ENCODE data around the gene NUP58.
"Not testable (repeated sequence)": the region's sequence is repeated elsewhere in the genome, so short reads cannot be mapped to it uniquely, and the experiment has no call there.

The NUP58 gene

DNA sequence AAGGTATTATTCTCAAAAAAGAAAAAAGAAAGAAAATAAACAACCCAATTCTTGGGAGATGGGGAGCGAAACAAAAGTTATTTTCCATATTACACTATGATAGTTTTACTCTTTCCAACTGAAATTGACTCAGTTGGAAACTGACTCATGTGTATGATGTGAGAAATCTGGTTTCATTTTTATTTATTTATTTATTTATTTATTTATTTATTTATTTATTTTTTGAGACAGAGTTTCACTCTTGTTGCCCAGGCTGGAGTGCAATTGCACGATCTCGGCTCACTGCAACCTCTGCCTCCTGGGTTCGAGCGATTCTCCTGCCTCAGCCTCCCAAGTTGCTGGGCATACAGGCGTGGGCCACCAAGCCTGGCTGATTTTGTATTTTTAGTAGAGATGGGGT, 59.0 kb downstream of the NUP58 start:
- not testable (repeated sequence) for DNase-seq; H2BK120ac ChIP-seq (ENCODE audit: low read depth, low read length); H2BK15ac ChIP-seq (ENCODE audit: low read depth, poor library complexity, severe bottlenecking); H3K4me3 ChIP-seq (ENCODE audit: insufficient read depth in 1 of 2, low read depth in 1 of 2, low read length in 2 of 2); H3K4ac ChIP-seq (ENCODE audit: low read depth in 1 of 2, low read length in 2 of 2); H3K36me3 ChIP-seq (ENCODE audit: control insufficient read depth in 1 of 2, insufficient read depth in 2 of 2, low read depth in 1 of 2, low read length in 2 of 2); H3K18ac ChIP-seq (ENCODE audit: low read depth in 1 of 2, low read length in 2 of 2); H3K27me3 ChIP-seq (ENCODE audit: control insufficient read depth in 1 of 2, insufficient read depth in 1 of 2, low read length in 2 of 2); H3K4me1 ChIP-seq (ENCODE audit: control insufficient read depth, insufficient read depth, low read depth, low read length); H4K8ac ChIP-seq (ENCODE audit: low read length); H3K9ac ChIP-seq (ENCODE audit: low read length); H2AFZ ChIP-seq (ENCODE audit: low read depth, low read length); H3K79me1 ChIP-seq (replicated peaks; ENCODE audit: low read length, poor library complexity, severe bottlenecking); H3K9me3 ChIP-seq (ENCODE audit: control insufficient read depth, low read length); H3K4me2 ChIP-seq (ENCODE audit: low read length, poor library complexity, severe bottlenecking); H3K14ac ChIP-seq (ENCODE audit: low read length in 2 of 2); H3K27ac ChIP-seq (ENCODE audit: low read length, poor library complexity, severe bottlenecking); H2BK5ac ChIP-seq (ENCODE audit: low read depth, low read length, poor library complexity, severe bottlenecking); H3K23ac ChIP-seq (ENCODE audit: low read length in 2 of 2); H2BK12ac ChIP-seq (ENCODE audit: low read length in 2 of 2); H4K91ac ChIP-seq (ENCODE audit: low read length); H2AK5ac ChIP-seq (ENCODE audit: low read length, severe bottlenecking)
- WGBS, result 93% methylated on average over 5 of the region's 6 CpGs

DNA sequence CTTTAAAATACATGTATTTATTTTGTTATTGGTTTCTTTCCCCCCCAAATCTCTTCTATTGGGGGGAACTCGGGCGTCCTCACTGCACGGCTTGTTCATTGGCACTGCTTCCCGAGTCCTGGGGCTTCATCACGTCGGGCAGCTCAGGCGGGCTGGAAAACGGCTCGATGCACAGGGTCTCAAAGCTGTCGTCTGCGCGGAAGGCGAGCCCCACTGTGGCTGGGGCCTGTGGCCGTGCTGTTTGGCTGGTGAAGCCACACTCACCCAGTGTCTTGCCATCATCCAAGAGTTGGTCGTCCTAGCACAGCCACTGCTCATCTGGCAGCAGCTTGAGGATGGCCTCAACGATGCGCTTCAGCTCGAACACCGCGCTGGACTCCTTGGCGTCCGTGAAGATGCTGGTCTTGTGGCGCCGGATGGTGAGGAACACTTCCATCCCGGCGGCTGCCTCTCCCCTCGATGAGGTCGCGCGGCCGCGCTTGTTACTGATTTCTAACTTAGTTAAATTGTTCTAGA, 64.4 kb downstream of the NUP58 start:
- H3K4ac ChIP-seq (ENCODE audit: low read depth in 1 of 2, low read length in 2 of 2), result no peak overlapping the region
- H3K4me1 ChIP-seq (ENCODE audit: control insufficient read depth, insufficient read depth, low read depth, low read length), result no peaks in the 10 kb centered on the region
- H3K18ac ChIP-seq (ENCODE audit: low read depth in 1 of 2, low read length in 2 of 2), result no peak overlapping the region
- no peak overlapping the region for H3K14ac ChIP-seq (ENCODE audit: low read length in 2 of 2)
- H3K79me1 ChIP-seq (replicated peaks; ENCODE audit: low read length, poor library complexity, severe bottlenecking), result no peaks in the 10 kb centered on the region
- H2AFZ ChIP-seq (ENCODE audit: low read depth, low read length), result no peak overlapping the region
- no peak overlapping the region for H4K8ac ChIP-seq (ENCODE audit: low read length)
- no peak overlapping the region for H2BK12ac ChIP-seq (ENCODE audit: low read length in 2 of 2)
- H3K27ac ChIP-seq (ENCODE audit: low read length, poor library complexity, severe bottlenecking), result no peak overlapping the region
- H2BK120ac ChIP-seq (ENCODE audit: low read depth, low read length), result no peak overlapping the region
- 91% methylated on average over 22 of the region's 32 CpGs for WGBS
- H2AK5ac ChIP-seq (ENCODE audit: low read length, severe bottlenecking), result no peak overlapping the region
- no peak overlapping the region for H2BK5ac ChIP-seq (ENCODE audit: low read depth, low read length, poor library complexity, severe bottlenecking)
- H3K23ac ChIP-seq (ENCODE audit: low read length in 2 of 2), result no peak overlapping the region
- no peak overlapping the region for H2BK15ac ChIP-seq (ENCODE audit: low read depth, poor library complexity, severe bottlenecking)
- H4K91ac ChIP-seq (ENCODE audit: low read length), result no peak overlapping the region
- no peaks in the 10 kb centered on the region for H3K9me3 ChIP-seq (ENCODE audit: control insufficient read depth, low read length)
- no peak overlapping the region for H3K4me3 ChIP-seq (ENCODE audit: insufficient read depth in 1 of 2, low read depth in 1 of 2, low read length in 2 of 2)
- no peak for DNase-seq
- H3K4me2 ChIP-seq (ENCODE audit: low read length, poor library complexity, severe bottlenecking), result no peak overlapping the region
- no peak overlapping the region for H3K9ac ChIP-seq (ENCODE audit: low read length)
- H3K27me3 ChIP-seq (ENCODE audit: control insufficient read depth in 1 of 2, insufficient read depth in 1 of 2, low read length in 2 of 2), result peaks cover 17 to 20% of the 10 kb centered on the region in 2 experiments
- H3K36me3 ChIP-seq (ENCODE audit: control insufficient read depth in 1 of 2, insufficient read depth in 2 of 2, low read depth in 1 of 2, low read length in 2 of 2), result no peaks in the 10 kb centered on the region

DNA sequence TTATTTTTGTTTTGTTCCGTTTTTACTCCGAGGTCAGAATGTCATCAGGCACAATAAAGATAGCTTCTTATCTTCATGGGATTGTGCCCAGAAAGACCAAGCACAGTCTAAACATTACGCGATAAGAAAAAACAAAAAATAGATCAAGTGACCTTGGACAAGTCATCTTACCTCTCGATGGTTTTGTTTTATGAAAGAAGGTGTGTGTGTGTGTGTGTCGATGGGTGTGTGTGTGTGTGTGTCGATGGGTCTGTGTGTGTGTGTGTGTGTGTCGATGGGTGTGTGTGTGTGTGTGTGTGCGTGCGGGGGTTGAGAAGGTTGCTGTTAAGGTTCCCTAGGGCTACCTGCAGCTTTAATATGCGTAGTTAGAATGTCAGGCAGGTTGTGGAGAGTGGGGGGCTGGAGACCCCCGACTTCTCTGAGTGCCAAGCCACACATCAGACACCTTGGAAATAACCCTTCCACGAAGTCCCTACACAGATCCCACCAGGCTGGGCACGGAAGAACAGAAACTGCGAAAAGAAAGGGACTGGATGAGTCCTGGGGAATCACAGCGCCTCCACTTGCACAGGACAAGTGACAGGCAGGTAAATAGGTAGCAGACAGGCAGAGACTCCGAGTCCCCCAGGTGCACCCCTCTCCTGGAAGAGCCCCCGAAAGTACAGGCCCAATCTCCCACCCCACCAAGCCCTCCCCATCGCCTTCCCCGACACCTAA, 69.9 kb downstream of the NUP58 start:
- WGBS, result 45% methylated on average over 15 of the region's 20 CpGs
- peaks cover 54 to 65% of the 10 kb centered on the region in 2 experiments for H3K27me3 ChIP-seq (ENCODE audit: control insufficient read depth in 1 of 2, insufficient read depth in 1 of 2, low read length in 2 of 2)
- no peak overlapping the region for H2BK12ac ChIP-seq (ENCODE audit: low read length in 2 of 2)
- no peak overlapping the region for H3K18ac ChIP-seq (ENCODE audit: low read depth in 1 of 2, low read length in 2 of 2)
- peaks cover 11% of the 10 kb centered on the region for H3K4me1 ChIP-seq (ENCODE audit: control insufficient read depth, insufficient read depth, low read depth, low read length)
- no peak overlapping the region for H3K9ac ChIP-seq (ENCODE audit: low read length)
- no peak overlapping the region for H2BK120ac ChIP-seq (ENCODE audit: low read depth, low read length)
- no peak overlapping the region for H2AFZ ChIP-seq (ENCODE audit: low read depth, low read length)
- H2BK5ac ChIP-seq (ENCODE audit: low read depth, low read length, poor library complexity, severe bottlenecking), result no peak overlapping the region
- H3K4ac ChIP-seq (ENCODE audit: low read depth in 1 of 2, low read length in 2 of 2), result no peak overlapping the region
- H3K4me3 ChIP-seq (ENCODE audit: insufficient read depth in 1 of 2, low read depth in 1 of 2, low read length in 2 of 2), result peak overlapping the region in 1 of 2 experiments; percentile 65
- no peaks in the 10 kb centered on the region for H3K9me3 ChIP-seq (ENCODE audit: control insufficient read depth, low read length)
- no peak overlapping the region for H4K91ac ChIP-seq (ENCODE audit: low read length)
- no peak overlapping the region for H3K23ac ChIP-seq (ENCODE audit: low read length in 2 of 2)
- peak overlapping the region; percentile 97 for H3K4me2 ChIP-seq (ENCODE audit: low read length, poor library complexity, severe bottlenecking)
- DNase-seq, result no peak
- H3K14ac ChIP-seq (ENCODE audit: low read length in 2 of 2), result no peak overlapping the region
- H3K79me1 ChIP-seq (replicated peaks; ENCODE audit: low read length, poor library complexity, severe bottlenecking), result no peaks in the 10 kb centered on the region
- H3K27ac ChIP-seq (ENCODE audit: low read length, poor library complexity, severe bottlenecking), result no peak overlapping the region
- H4K8ac ChIP-seq (ENCODE audit: low read length), result no peak overlapping the region
- no peak overlapping the region for H2AK5ac ChIP-seq (ENCODE audit: low read length, severe bottlenecking)
- H3K36me3 ChIP-seq (ENCODE audit: control insufficient read depth in 1 of 2, insufficient read depth in 2 of 2, low read depth in 1 of 2, low read length in 2 of 2), result peaks cover 0 to 4% of the 10 kb centered on the region in 2 experiments
- no peak overlapping the region for H2BK15ac ChIP-seq (ENCODE audit: low read depth, poor library complexity, severe bottlenecking)

DNA sequence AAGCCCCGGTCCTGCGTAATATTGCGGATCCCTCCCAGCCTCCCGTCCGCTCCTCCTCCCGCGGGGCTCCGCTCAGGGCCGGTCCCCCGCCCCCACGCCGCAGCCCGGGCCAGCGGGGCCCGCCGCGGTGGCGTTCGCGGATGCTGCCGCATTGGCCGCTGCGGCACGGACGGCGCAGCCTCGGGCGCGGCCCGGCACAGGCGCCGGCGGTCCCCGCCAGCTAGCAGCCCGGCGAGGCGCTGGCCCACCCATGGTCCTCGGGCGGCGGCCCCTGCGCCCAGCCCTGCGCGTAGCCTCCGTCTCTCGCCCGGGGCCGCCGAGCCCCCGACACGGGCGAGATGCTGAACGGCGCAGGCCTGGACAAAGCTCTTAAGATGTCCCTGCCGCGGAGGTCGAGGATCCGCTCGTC, 70.5 kb downstream of the NUP58 start, which contains the start of gene ATP8A2:
ATP8A2 (plus strand) TSS at position 100 of the 409 bp plus-strand sequence; CDS start at position 339, 239 bp downstream.
- Histone ChIP-seq H2BK15ac (ENCODE audit: low read depth, poor library complexity, severe bottlenecking) (peak within 1 kb of the TSS; percentile 26), H2BK12ac (ENCODE audit: low read length in 2 of 2) (no peak within 1 kb of the TSS), H3K4ac (ENCODE audit: low read depth in 1 of 2, low read length in 2 of 2) (no peak within 1 kb of the TSS), H3K18ac (ENCODE audit: low read depth in 1 of 2, low read length in 2 of 2) (no peak within 1 kb of the TSS), H3K36me3 (ENCODE audit: control insufficient read depth in 1 of 2, insufficient read depth in 2 of 2, low read depth in 1 of 2, low read length in 2 of 2) (peaks cover 0 to 4% of the 10 kb centered on the region in 2 experiments), H4K91ac (ENCODE audit: low read length) (peak within 1 kb of the TSS; percentile 28), H3K4me1 (ENCODE audit: control insufficient read depth, insufficient read depth, low read depth, low read length) (peaks cover 11% of the 10 kb centered on the region), H3K23ac (ENCODE audit: low read length in 2 of 2) (no peak within 1 kb of the TSS), H3K9ac (ENCODE audit: low read length) (no peak within 1 kb of the TSS), H3K79me1 (replicated peaks; ENCODE audit: low read length, poor library complexity, severe bottlenecking) (no peaks in the 10 kb centered on the region), H2BK5ac (ENCODE audit: low read depth, low read length, poor library complexity, severe bottlenecking) (no peak within 1 kb of the TSS), H3K9me3 (ENCODE audit: control insufficient read depth, low read length) (no peaks in the 10 kb centered on the region), H2BK120ac (ENCODE audit: low read depth, low read length) (no peak within 1 kb of the TSS), H3K14ac (ENCODE audit: low read length in 2 of 2) (no peak within 1 kb of the TSS), H2AFZ (ENCODE audit: low read depth, low read length) (peak within 1 kb of the TSS; percentile 58), H3K27me3 (ENCODE audit: control insufficient read depth in 1 of 2, insufficient read depth in 1 of 2, low read length in 2 of 2) (peaks cover 54 to 71% of the 10 kb centered on the region in 2 experiments), H3K4me3 (ENCODE audit: insufficient read depth in 1 of 2, low read depth in 1 of 2, low read length in 2 of 2) (peak within 1 kb of the TSS; percentile 56 to 65), H2AK5ac (ENCODE audit: low read length, severe bottlenecking) (no peak within 1 kb of the TSS), H3K4me2 (ENCODE audit: low read length, poor library complexity, severe bottlenecking) (peak within 1 kb of the TSS; percentile 97), H4K8ac (ENCODE audit: low read length) (peak within 1 kb of the TSS; percentile 21), H3K27ac (ENCODE audit: low read length, poor library complexity, severe bottlenecking) (no peak within 1 kb of the TSS)
- no peak for DNase-seq
- under 1% methylated on average over 37 of the region's 58 CpGs for WGBS
